Stimulated activated CD8-positive, alpha-beta memory T cell treated with anti-CD3 and anti-CD28 coated beads, Interleukin-2, amount 100 ng/mL, for 48 hours (primary cell): ENCODE measurements around the gene UNC45A.
"Not testable (repeated sequence)": the region's sequence is repeated elsewhere in the genome, so short reads cannot be mapped to it uniquely, and the experiment has no call there.

Source experiments
- DNase-seq, 2 donors: peaks; one replicate each; pipeline ENCODE4 v3.0.0-alpha.2; 2020; ENCODE audit warnings: low read depth in 2 of 2

Gene UNC45A

GRCh38 chr15:90918034-90918788 is 16.9 kb upstream of the UNC45A start:
- DNase-seq: no peak

- DNase-seq: no peak
Observed at GRCh38 chr15:90918835-90919234, 16.2 kb upstream of the UNC45A start.

GRCh38 chr15:90921887-90922286 is 13.2 kb upstream of the UNC45A start:
- DNase-seq: no peak

- DNase-seq: not testable (repeated sequence)
Observed at GRCh38 chr15:90922712-90923322, 12.3 kb upstream of the UNC45A start.

- DNase-seq: no peak
Observed at GRCh38 chr15:90924375-90924774, 10.7 kb upstream of the UNC45A start.

- DNase-seq: not testable (repeated sequence)
Observed at GRCh38 chr15:90926766-90927165, 8.3 kb upstream of the UNC45A start.

GRCh38 chr15:90928106-90928505 is 7.0 kb upstream of the UNC45A start:
- DNase-seq: not testable (repeated sequence)

- DNase-seq: no peak
Observed at GRCh38 chr15:90929246-90930019, 5.7 kb upstream of the UNC45A start.

- no peak for DNase-seq
Observed at GRCh38 chr15:90930861-90931574, 4.1 kb upstream of the UNC45A start.

- DNase-seq: no peak
Observed at GRCh38 chr15:90931575-90931827, 3.6 kb upstream of the UNC45A start.

- peak; percentile 92 to 94 for DNase-seq
Observed at GRCh38 chr15:90931828-90932659, 3.0 kb upstream of the UNC45A start, which contains the start of gene HDDC3. TSS of gene HDDC3 (minus strand) at chr15:90932549. CDS start at chr15:90932540, 9 bp downstream.

GRCh38 chr15:90932660-90932991 is 2.5 kb upstream of the UNC45A start:
- DNase-seq: no peak

GRCh38 chr15:90933301-90933700 is 1.8 kb upstream of the UNC45A start:
- no peak for DNase-seq

GRCh38 chr15:90934256-90934948 is 683 bp upstream of the UNC45A start:
- DNase-seq: peak; percentile 78 to 88

GRCh38 chr15:90936823-90937222 is 1.7 kb downstream of the UNC45A start:
- DNase-seq: no peak

- no peak for DNase-seq
Observed at GRCh38 chr15:90938261-90938660, 3.2 kb downstream of the UNC45A start.

- no peak for DNase-seq
Observed at GRCh38 chr15:90939756-90940155, 4.7 kb downstream of the UNC45A start.

GRCh38 chr15:90941038-90941437 is 6.0 kb downstream of the UNC45A start:
- DNase-seq: no peak

GRCh38 chr15:90942354-90943120 is 7.5 kb downstream of the UNC45A start:
- no peak for DNase-seq

GRCh38 chr15:90945091-90945490 is 10.0 kb downstream of the UNC45A start:
- no peak for DNase-seq
